NCI-H2107 treated with DMSO at 0.1 percent for 48 hours (cell line): ENCODE measurements around the gene RHCG.
A peak's percentile ranks its signal among the peaks of the same experiment; 100 is the strongest.

Experiments
- DNase-seq: peaks from one replicate; lab custom pipeline; 2025; ENCODE audit not compliant: unreplicated experiment; lab: John Stamatoyannopoulos, UW

Gene RHCG

DNA sequence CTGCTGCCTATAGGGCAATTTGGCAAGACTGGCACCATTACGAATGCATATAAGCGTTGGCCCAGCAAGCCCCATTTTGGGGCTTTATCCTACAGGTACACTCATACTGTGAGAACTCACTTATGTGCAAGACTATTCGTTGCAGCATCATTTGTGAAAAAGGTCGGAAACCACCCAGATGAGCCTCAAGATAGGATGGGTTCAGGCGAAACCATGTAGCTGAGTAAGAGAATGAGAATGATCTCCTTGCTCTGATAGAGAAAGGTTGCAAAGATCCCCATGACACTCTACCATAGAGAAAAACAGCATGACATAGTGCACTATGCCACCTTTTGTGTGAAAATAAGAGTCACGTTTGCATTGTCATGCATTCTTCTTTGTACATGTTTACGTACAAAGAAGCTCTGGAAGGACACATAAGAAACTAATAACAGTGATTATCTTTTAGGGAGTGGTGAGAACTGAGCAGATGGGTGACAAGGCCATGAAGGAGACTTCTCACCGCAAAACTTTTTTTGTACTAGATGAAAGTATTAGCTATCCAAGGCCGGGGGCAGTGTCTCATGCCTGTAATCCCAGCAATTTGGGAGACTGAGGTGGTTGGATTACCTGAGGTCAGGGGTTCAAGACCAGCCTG lies 50.0 kb downstream of the RHCG start:
- no peak for DNase-seq

DNA sequence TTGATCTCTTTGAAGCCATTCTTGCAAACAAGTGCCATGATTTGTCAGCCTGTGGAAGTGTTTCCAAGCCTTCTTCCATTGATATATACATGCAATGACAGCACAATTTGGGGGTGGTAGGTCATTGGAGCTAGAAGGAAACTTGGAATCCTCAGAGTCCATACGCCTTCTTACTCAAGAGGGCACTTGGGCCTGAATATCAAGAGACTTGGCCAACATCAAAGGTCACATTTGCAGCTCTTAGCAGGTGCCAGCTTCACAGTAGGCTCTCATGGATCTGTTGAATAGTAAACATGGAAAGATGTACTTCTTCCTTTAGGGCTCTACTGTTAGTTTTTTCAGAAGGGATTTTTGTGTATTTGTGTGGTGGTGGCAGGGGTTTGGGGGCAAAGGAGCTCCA lies 50.9 kb downstream of the RHCG start:
- DNase-seq = no peak

- no peak for DNase-seq
These were observed 51.9 kb downstream of the RHCG start for GRCh38 chr15:89444241-89445225.

DNA sequence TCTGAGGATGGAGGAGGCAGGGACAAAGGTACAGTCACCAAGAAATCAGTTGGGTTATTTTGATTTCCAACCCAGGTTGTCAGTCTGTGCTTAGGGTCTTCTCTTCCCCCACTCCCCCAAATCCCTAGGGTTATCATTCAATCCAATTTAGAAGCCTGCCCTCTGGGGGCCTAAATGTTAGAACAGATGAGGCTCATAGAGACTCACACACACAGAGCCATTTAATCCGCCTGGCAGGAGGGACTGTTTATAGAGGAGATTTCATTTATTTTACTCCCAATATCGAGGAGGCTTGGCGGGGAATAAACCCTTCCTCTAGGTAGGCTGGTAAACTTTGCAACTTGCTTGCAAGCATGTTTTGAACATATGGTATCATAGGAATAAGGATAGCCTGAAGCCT lies 52.8 kb downstream of the RHCG start:
- DNase-seq = no peak

- peak; percentile 2 for DNase-seq
These were observed 53.6 kb downstream of the RHCG start for GRCh38 chr15:89442671-89443307.

DNA sequence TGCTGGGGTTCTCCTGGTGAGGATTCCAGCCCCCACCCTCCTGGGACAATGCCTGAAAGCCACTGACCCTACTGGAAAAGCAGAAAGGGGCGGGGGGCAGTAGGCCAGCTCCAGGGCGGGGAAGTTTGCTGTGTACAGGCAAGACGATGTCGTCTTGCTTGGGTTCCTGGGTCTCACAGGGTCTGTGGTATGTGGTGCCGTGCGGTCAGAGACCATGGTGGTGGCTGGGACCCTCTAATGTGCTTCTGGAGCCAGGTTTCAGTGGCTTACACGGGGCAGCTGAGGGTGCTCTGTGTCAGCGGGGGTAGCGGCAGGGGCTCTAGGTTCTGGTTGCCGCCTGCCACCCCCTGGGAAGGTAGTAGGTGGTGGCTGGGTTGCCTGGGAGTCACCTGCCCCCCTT lies 54.2 kb downstream of the RHCG start:
- DNase-seq = no peak

- no peak for DNase-seq
These were observed 55.0 kb downstream of the RHCG start for GRCh38 chr15:89441295-89441812.

GRCh38 chr15:89439764-89440163 lies 56.6 kb downstream of the RHCG start:
- DNase-seq = no peak

DNA sequence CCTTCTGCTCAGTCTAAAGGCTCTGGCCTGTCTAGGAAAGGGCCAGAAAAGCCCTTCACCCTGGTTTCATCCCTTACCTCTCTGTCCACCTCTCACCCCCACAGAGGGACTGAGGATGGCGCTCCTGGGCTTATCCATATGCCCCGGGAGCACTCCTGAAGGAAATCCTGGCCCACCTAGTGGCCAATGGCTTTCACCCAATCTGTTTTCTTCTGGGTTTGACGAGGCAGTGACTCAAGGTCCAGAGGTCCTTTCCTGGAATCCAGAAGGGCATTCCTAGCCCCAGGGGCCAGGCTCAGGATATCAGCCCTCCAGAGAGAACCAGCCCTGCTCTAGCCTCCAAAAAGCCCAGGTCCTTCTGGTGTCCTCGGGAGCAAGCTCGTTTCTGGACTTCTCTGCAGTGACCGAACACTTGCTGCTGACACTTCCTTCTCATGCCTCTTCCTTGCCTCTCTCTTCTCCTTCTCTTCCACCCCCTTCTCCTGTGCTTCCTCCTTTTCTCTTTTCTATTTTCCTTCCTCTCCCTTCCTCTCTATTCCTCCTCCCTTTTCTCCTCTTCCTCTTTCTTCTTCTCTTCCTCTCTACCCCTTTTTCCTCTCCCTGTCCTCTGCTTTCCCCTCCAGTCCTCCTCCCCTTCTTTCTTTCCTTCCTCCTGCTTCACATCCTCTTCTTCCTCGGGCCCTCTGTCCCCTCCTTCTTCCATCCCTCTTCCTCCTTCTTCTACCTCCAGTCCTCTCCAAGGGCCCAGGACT lies 59.6 kb downstream of the RHCG start:
- DNase-seq = no peak

DNA sequence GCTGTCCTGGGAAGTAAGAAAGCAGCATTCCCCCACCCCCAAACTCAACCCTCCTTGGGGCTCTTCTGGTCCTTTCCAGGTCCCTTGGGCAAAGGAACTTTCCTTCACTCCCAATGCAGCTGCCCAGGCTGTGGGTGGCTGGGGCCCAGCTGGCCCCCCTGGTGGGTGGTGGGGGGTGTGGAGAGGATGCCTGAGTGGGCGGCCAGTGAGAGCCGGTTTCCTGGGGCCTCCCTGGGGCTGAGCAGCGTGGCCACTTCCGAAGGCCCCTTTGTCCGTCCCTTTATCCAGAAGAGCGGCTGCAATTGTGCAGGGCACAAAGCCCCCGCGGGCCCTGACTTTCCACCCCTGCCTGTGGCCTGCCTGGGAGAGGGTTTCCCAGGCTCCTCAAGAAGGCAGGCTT lies 61.0 kb downstream of the RHCG start:
- DNase-seq = no peak

DNA sequence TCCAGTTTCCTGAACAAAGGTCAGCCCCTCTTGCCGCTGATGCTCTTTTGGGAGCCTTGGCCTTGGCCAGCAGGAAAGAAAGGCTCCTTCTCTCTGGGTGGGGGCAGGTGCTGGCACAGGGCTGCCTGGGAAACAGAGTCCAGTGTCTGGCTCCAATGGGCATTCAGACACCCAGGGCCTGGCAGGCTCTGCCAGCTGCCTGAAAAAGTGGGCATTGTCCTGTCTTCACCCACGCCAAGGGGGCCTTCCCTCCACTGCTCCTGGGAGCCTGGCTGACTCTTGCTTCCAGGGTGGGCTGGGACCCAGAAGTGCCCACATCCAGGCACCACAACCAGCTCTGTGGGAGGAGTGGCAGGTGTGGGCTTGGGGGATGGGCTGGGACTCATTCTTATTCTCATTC lies 62.7 kb downstream of the RHCG start:
- DNase-seq = no peak

GRCh38 chr15:89430530-89431341 lies 65.6 kb downstream of the RHCG start:
- peak; percentile 63 for DNase-seq

GRCh38 chr15:89429986-89430385 lies 66.4 kb downstream of the RHCG start:
- no peak for DNase-seq

GRCh38 chr15:89429023-89429422 lies 67.4 kb downstream of the RHCG start:
- no peak for DNase-seq

DNA sequence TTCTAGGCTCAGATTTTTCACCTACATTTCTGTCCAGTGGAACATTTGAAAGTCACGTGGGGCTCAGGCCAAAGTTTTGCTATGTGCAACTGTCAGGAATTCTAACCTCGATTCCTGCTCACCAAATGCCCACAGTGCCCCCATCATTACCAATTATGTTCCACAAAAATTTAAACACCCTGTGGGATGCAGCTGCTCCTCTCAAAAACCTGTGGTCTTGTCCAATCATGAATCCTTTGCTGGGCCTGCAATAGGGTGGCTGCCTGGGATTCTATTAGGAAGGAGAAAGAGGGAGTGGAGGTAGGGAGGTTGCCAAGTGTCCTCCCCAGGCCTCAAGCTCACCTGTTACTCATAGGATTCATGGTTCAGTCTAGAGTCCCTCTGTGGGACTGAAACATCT lies 68.1 kb downstream of the RHCG start:
- DNase-seq = no peak

DNA sequence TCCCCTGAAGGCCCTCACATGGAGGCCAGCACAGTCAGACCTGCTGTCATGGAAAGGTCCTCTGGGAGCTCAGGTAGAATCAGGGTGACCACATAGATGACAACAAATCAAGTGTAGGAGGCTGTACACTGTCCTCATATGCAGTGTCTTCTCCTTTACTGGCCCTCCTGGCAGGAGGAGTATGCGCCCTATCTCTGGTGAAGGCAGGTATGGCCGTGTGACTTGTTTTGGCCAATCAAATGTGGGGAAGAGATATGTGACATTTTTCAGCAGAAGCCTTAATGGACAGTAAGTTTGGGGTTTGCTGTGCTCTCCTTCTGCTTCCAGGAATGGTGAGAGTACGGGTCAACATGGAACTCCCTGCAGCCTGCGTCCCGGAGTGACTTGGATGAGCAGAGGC lies 69.9 kb downstream of the RHCG start:
- DNase-seq = no peak

DNA sequence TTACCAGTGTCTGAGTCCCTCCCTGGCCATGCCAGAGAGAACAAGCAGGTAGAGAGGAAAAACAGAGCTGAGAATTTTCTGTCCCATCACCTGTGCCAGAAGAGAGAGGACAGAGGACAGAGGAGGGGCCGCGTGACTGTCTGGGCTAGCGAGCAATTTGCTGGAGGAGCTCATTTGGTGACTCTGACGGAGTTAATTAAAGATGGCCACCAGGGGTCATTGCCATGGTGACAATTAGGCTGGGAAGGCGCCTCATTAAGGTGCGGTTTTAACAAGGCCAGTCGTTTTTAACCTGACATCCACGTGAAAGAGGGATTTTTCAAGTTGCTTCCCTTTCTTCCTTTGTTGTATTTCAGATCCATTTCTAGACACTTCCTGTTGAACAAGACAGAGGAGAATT lies 72.4 kb downstream of the RHCG start:
- DNase-seq = no peak
